HEK293 (cell line): ENCODE data around the gene TAF10.

Source experiments
- CTCF ChIA-PET: fragments of 350-600 bp; formaldehyde crosslinking; extraction: SDS; loops from one replicate; lab custom pipeline; 2021; ENCODE audit warnings: antibody characterized with exemption; lab: Yijun Ruan, JAX
- POLR2A ChIA-PET: fragments of 300-600 bp; formaldehyde crosslinking; extraction: SDS; loops from one replicate; lab custom pipeline; 2020; ENCODE audit warnings: antibody characterized with exemption, inconsistent platforms; lab: Yijun Ruan, JAX
- H3K27ac ChIP-seq: fragments of 200-500 bp; sonication (Bioruptor generic); 2 replicates; pipeline ENCODE4 v1.5.1; 2014; ENCODE audit warnings: low read depth, low read length, control low read depth, inconsistent platforms; ENCODE audit errors: extremely low read depth
- H3K36me3 ChIP-seq, 2 experiments: fragments of 200-500 bp in 1 of 2; sonication (Bioruptor generic) in 1 of 2; 1 replicate in 1 of 2; 2 replicates in 1 of 2; pipeline ENCODE4 v1.5.1; 2014 to 2017; ENCODE audit warnings: inconsistent platforms in 2 of 2, low read length in 2 of 2; ENCODE audit not compliant: control insufficient read depth in 2 of 2, insufficient read depth in 1 of 2
- H3K4me1 ChIP-seq: fragments of 200-500 bp; sonication (Bioruptor generic); 2 replicates; pipeline ENCODE4 v1.5.1; 2014; ENCODE audit warnings: mild to moderate bottlenecking, low read length, inconsistent platforms; ENCODE audit not compliant: control insufficient read depth, insufficient read depth
- H3K4me3 ChIP-seq: 2 replicates; pipeline ENCODE4 v1.5.1; 2011; ENCODE audit warnings: low read depth, mild to moderate bottlenecking, control low read depth, low read length, moderate library complexity
- H3K9me3 ChIP-seq: fragments of 200-500 bp; sonication (Bioruptor generic); 2 replicates; pipeline ENCODE4 v1.5.1; 2014; ENCODE audit warnings: low read depth, low read length, inconsistent platforms; ENCODE audit not compliant: control insufficient read depth, insufficient read depth
- EGR2 ChIP-seq: fragments of 450-650 bp; formaldehyde crosslinking; IDR thresholded peaks from 2 replicates; pipeline ENCODE4 v1.5.1; 2016; ENCODE audit warnings: low read depth, missing biosample characterization, missing genetic modification characterization
- GLIS2 ChIP-seq: fragments of 450-650 bp; formaldehyde crosslinking; IDR thresholded peaks from 2 replicates; pipeline ENCODE4 v1.5.1; 2016; ENCODE audit warnings: missing biosample characterization, missing genetic modification characterization
- HOXA7 ChIP-seq: sonication (generic); formaldehyde crosslinking; IDR thresholded peaks from 2 replicates; pipeline ENCODE4 v1.8.1; 2022; ENCODE audit warnings: missing genetic modification reagents, borderline replicate concordance
- SALL2 ChIP-seq: fragments of 450-650 bp; formaldehyde crosslinking; IDR thresholded peaks from 2 replicates; pipeline ENCODE4 v1.5.0; 2017; ENCODE audit warnings: missing biosample characterization, mild to moderate bottlenecking, missing genetic modification characterization, borderline replicate concordance
- SCRT1 ChIP-seq: fragments of 450-650 bp; formaldehyde crosslinking; IDR thresholded peaks from 2 replicates; pipeline ENCODE4 v1.5.1; 2016; ENCODE audit warnings: missing biosample characterization, missing genetic modification characterization, borderline replicate concordance
- SETDB1 ChIP-seq: IDR thresholded peaks from one replicate; pipeline ENCODE4 v1.6.1; 2017; ENCODE audit warnings: mild to moderate bottlenecking, low read length, moderate library complexity, mixed read lengths; ENCODE audit not compliant: insufficient read length
- WT1 ChIP-seq: fragments of 450-650 bp; formaldehyde crosslinking; IDR thresholded peaks from 2 replicates; pipeline ENCODE4 v1.5.1; 2016; ENCODE audit warnings: missing biosample characterization, missing genetic modification characterization
- YY2 ChIP-seq: fragments of 450-650 bp; formaldehyde crosslinking; IDR thresholded peaks from 2 replicates; pipeline ENCODE4 v1.5.1; 2016; ENCODE audit warnings: missing biosample characterization, missing genetic modification characterization
- ZBTB48 ChIP-seq: fragments of 450-650 bp; formaldehyde crosslinking; IDR thresholded peaks from 2 replicates; pipeline ENCODE4 v1.5.1; 2016; ENCODE audit warnings: missing biosample characterization, missing genetic modification characterization
- ZFHX2 ChIP-seq: fragments of 450-650 bp; formaldehyde crosslinking; conservative IDR thresholded peaks from 2 replicates; pipeline ENCODE4 v1.5.1; 2016; ENCODE audit warnings: missing biosample characterization, missing genetic modification characterization
- ZFP37 ChIP-seq: fragments of 450-650 bp; formaldehyde crosslinking; IDR thresholded peaks from 2 replicates; pipeline ENCODE4 v1.5.1; 2016; ENCODE audit warnings: missing biosample characterization, missing genetic modification characterization
- ZNF114 ChIP-seq: fragments of 450-650 bp; formaldehyde crosslinking; IDR thresholded peaks from 2 replicates; pipeline ENCODE4 v1.5.0; 2017; ENCODE audit warnings: missing biosample characterization, missing genetic modification characterization
- ZNF138 ChIP-seq: fragments of 450-650 bp; formaldehyde crosslinking; IDR thresholded peaks from 2 replicates; pipeline ENCODE4 v1.5.1; 2016; ENCODE audit warnings: missing biosample characterization, missing genetic modification characterization, borderline replicate concordance
- ZNF157 ChIP-seq: fragments of 450-650 bp; formaldehyde crosslinking; IDR thresholded peaks from 2 replicates; pipeline ENCODE4 v1.5.1; 2016; ENCODE audit warnings: missing biosample characterization, missing genetic modification characterization
- ZNF274 ChIP-seq, 2 experiments: fragments of 200-500 bp in 1 of 2; fragments of 450-650 bp in 1 of 2; sonication (Bioruptor generic) in 1 of 2; formaldehyde crosslinking in 1 of 2; IDR thresholded peaks; 2 replicates each; pipeline versions ENCODE4 v1.5.1 to v1.6.1; 2014 to 2016; ENCODE audit warnings: borderline replicate concordance in 1 of 2, inconsistent platforms in 1 of 2, low read length in 1 of 2, missing biosample characterization in 1 of 2, missing genetic modification characterization in 1 of 2
- ZNF324 ChIP-seq: fragments of 450-650 bp; formaldehyde crosslinking; IDR thresholded peaks from 2 replicates; pipeline ENCODE4 v1.5.1; 2016; ENCODE audit warnings: missing biosample characterization, missing genetic modification characterization
- ZNF394 ChIP-seq: fragments of 450-650 bp; formaldehyde crosslinking; IDR thresholded peaks from 2 replicates; pipeline ENCODE4 v1.5.1; 2016; ENCODE audit warnings: missing biosample characterization, missing genetic modification characterization, mild to moderate bottlenecking, moderate library complexity, borderline replicate concordance
- ZNF416 ChIP-seq: fragments of 450-650 bp; formaldehyde crosslinking; IDR thresholded peaks from 2 replicates; pipeline ENCODE4 v1.5.1; 2016; ENCODE audit warnings: missing biosample characterization, missing genetic modification characterization
- ZNF426 ChIP-seq: fragments of 450-650 bp; formaldehyde crosslinking; IDR thresholded peaks from 2 replicates; pipeline ENCODE4 v1.5.1; 2017; ENCODE audit warnings: missing biosample characterization, missing genetic modification characterization, mild to moderate bottlenecking, inconsistent platforms, moderate library complexity
- ZNF596 ChIP-seq: fragments of 450-650 bp; IDR thresholded peaks from 2 replicates; pipeline ENCODE4 v1.5.0; 2018; ENCODE audit warnings: missing biosample characterization, mild to moderate bottlenecking, missing genetic modification characterization, moderate library complexity
- ZNF747 ChIP-seq: fragments of 450-650 bp; formaldehyde crosslinking; IDR thresholded peaks from 2 replicates; pipeline ENCODE4 v1.5.1; 2016; ENCODE audit warnings: missing biosample characterization, missing genetic modification characterization
- ZNF792 ChIP-seq: fragments of 450-650 bp; formaldehyde crosslinking; IDR thresholded peaks from 2 replicates; pipeline ENCODE4 v1.5.1; 2016; ENCODE audit warnings: missing biosample characterization, missing genetic modification characterization
- ZNF843 ChIP-seq: fragments of 450-650 bp; formaldehyde crosslinking; IDR thresholded peaks from 2 replicates; pipeline ENCODE4 v1.5.1; 2016; ENCODE audit warnings: missing biosample characterization, missing genetic modification characterization
- ZSCAN16 ChIP-seq: fragments of 450-650 bp; formaldehyde crosslinking; IDR thresholded peaks from 2 replicates; pipeline ENCODE4 v1.5.1; 2016; ENCODE audit warnings: missing biosample characterization, missing genetic modification characterization
- TF ChIP-seq, protein P1 (sequence below): fragments of 450-650 bp; formaldehyde crosslinking; IDR thresholded peaks from 2 replicates; pipeline ENCODE4 v1.5.1; 2017; ENCODE audit warnings: missing biosample characterization, mild to moderate bottlenecking, missing genetic modification characterization, moderate library complexity
- TF ChIP-seq, protein P2 (sequence below): fragments of 450-650 bp; formaldehyde crosslinking; conservative IDR thresholded peaks from 2 replicates; pipeline ENCODE4 v1.5.1; 2016; ENCODE audit warnings: low read depth, missing biosample characterization, missing genetic modification characterization

The TAF10 gene

DNA sequence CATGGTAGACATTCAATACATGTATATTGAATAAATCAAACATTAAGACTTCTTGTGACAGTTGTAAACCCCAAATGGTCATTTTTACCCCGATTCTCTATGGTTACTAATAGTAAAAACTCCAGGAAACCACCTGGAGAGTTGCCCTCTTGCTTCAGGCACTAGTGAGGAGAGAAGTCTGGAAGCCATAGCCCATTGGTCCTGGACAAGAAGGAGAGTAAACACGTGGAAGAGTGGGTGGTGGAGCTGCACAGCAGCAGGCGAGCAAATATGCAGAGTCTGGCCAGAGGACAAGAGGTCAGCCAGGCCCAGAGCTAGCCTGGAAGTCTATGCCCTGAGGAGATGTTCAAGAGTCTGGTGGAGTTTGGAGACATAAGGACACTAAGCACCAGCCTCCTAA is 25.9 kb upstream of the TAF10 start (continued):
- TF ChIP-seq, protein P1, sequence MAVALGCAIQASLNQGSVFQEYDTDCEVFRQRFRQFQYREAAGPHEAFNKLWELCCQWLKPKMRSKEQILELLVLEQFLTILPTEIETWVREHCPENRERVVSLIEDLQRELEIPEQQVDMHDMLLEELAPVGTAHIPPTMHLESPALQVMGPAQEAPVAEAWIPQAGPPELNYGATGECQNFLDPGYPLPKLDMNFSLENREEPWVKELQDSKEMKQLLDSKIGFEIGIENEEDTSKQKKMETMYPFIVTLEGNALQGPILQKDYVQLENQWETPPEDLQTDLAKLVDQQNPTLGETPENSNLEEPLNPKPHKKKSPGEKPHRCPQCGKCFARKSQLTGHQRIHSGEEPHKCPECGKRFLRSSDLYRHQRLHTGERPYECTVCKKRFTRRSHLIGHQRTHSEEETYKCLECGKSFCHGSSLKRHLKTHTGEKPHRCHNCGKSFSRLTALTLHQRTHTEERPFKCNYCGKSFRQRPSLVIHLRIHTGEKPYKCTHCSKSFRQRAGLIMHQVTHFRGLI (tag by site-specific recombination): no peak
- TF ChIP-seq ZNF596 (no peak), ZNF114 (tag by site-specific recombination) (no peak), HOXA7 (no peak)
- TF ChIP-seq, all 188 proteins: peak for 0

DNA sequence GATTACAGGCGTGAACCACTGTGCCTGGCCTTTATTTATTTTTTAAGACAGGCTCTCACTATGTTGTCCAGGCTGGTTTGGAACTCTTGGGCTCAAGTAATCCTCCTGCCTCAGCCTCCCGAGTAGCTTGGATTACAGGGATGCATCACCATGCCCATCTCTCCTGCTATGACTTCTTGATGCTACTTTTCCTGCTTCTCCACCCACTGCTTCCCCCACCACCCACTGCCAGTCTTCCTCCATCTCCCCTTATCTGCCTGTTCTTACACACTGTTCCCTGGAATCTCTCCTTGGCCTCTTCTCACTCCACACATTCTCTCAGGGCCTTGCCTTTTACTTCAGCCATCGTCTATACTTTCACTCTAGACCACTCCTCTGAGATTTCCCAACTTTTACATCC is 24.5 kb upstream of the TAF10 start:
- Histone ChIP-seq H3K9me3 (no peaks in the 10 kb centered on the region), H3K4me3 (no peak overlapping the region), H3K4me1 (no peaks in the 10 kb centered on the region), H3K36me3 (peaks cover 0 to 34% of the 10 kb centered on the region in 2 experiments; a peak in 1 of 3 replicates), H3K27ac (no peak overlapping the region)
- no peak for TF ChIP-seq GLIS2 (tag by site-specific recombination)
- peak; percentile 70; the same call in 1 of the 2 replicates for TF ChIP-seq EGR2 (tag by site-specific recombination)
- TF ChIP-seq ZNF792 (tag by site-specific recombination): no peak
- TF ChIP-seq ZFHX2 (tag by site-specific recombination): peak; percentile 58
- no peak for TF ChIP-seq WT1 (tag by site-specific recombination)
- no peak for TF ChIP-seq ZFP37 (tag by site-specific recombination)
- TF ChIP-seq ZNF394 (tag by site-specific recombination): no peak
- no peak for TF ChIP-seq ZNF138
- ChIA-PET CTCF (interaction anchor here (0.6 kb wide), 1 partner anchor 257 kb away, joined by 4 read pairs; no protein-coding TSS in a partner anchor), POLR2A (no interaction called here)

DNA sequence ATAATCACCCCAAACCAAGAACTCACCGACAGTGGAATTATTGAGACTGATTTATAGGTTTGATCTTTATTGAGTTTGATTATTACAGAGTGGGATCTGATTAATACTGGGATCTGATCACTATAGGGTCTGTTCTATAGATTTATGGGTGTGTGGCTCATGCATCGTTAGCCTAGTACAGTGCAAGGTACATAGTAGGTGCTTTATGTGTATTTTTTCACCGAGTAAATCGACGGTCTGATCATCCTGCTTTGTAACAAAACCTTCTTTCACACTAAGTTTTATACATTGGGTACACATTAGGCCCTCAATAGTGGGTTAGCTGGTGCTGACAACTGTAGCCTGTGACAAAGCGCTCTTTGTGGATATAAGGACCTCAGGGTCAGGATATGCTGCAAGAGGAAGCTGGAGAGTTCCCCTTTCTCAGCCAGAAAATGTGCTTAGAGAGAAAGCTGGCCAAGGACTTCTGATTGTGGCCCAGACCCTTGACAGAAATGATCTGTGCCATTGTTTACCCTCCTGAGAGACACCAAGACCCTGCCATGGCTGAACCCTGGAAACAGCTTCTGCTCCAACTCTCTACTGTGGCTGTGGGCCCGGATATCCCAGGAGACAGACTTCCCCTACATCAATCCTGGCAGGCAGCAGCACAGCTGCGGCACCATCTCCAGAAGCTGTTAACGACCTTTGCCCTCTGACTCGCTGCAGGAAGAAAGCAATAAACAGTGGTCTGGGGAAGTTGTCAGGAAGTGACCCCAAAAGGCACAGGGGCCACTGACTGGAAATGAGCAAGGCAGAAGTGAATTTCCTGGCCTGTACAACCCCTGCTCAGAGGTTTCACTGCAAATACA is 23.3 kb upstream of the TAF10 start:
- CTCF ChIA-PET: interaction anchor here (0.8 kb wide), 1 partner anchor 192 kb away, joined by 4 read pairs; no protein-coding TSS in a partner anchor
- POLR2A ChIA-PET: no interaction called here
- Histone ChIP-seq H3K4me1 (no peaks in the 10 kb centered on the region), H3K27ac (no peak overlapping the region), H3K36me3 (peaks cover 0 to 26% of the 10 kb centered on the region in 2 experiments; a peak in 1 of 3 replicates), H3K4me3 (no peak overlapping the region), H3K9me3 (no peaks in the 10 kb centered on the region)
- TF ChIP-seq ZNF324 (no peak), SCRT1 (tag by site-specific recombination) (no peak), YY2 (tag by site-specific recombination) (no peak), ZBTB48 (tag by site-specific recombination) (no peak), ZNF157 (tag by site-specific recombination) (no peak), ZNF747 (tag by site-specific recombination) (no peak), SETDB1 (no peak), ZNF843 (tag by site-specific recombination) (no peak), SALL2 (no peak), ZNF416 (tag by site-specific recombination) (no peak), ZNF426 (tag by site-specific recombination) (no peak), ZNF274 (IDR thresholded peaks at IDR 0.05; ENCODE audit: low read length) (no peak), ZNF274 (tag by site-specific recombination; IDR thresholded peaks at IDR 0.05; ENCODE audit: borderline replicate concordance) (no peak), ZSCAN16 (tag by site-specific recombination) (no peak)
- TF ChIP-seq, protein P2, sequence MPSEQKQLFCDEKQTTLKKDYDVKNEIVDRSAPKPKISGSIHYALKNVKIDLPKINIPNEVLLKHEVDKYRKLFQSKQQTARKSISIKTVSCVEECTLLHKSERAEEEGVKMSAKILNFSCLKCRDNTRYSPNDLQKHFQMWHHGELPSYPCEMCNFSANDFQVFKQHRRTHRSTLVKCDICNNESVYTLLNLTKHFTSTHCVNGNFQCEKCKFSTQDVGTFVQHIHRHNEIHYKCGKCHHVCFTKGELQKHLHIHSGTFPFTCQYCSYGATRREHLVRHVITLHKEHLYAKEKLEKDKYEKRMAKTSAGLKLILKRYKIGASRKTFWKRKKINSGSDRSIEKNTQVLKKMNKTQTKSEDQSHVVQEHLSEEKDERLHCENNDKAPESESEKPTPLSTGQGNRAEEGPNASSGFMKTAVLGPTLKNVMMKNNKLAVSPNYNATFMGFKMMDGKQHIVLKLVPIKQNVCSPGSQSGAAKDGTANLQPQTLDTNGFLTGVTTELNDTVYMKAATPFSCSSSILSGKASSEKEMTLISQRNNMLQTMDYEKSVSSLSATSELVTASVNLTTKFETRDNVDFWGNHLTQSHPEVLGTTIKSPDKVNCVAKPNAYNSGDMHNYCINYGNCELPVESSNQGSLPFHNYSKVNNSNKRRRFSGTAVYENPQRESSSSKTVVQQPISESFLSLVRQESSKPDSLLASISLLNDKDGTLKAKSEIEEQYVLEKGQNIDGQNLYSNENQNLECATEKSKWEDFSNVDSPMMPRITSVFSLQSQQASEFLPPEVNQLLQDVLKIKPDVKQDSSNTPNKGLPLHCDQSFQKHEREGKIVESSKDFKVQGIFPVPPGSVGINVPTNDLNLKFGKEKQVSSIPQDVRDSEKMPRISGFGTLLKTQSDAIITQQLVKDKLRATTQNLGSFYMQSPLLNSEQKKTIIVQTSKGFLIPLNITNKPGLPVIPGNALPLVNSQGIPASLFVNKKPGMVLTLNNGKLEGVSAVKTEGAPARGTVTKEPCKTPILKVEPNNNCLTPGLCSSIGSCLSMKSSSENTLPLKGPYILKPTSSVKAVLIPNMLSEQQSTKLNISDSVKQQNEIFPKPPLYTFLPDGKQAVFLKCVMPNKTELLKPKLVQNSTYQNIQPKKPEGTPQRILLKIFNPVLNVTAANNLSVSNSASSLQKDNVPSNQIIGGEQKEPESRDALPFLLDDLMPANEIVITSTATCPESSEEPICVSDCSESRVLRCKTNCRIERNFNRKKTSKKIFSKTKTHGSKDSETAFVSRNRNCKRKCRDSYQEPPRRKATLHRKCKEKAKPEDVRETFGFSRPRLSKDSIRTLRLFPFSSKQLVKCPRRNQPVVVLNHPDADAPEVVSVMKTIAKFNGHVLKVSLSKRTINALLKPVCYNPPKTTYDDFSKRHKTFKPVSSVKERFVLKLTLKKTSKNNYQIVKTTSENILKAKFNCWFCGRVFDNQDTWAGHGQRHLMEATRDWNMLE (tag by site-specific recombination): no peak
